Measurements from ENCODE around the gene SEC14L1. TPM values are rescaled to one million over a fixed set of nuclear protein-coding genes. Genes with fewer than 3 reads are reported as not detected.

SEC14L1 gene
- total RNA-seq (35.3 and 52.9 TPM in 2 replicates), polyA plus RNA-seq (70.8 and 71.4 TPM in 2 replicates)

- DNase-seq (ENCODE audit: low spot score): peak; percentile 66
- Histone ChIP-seq H2AFZ (peak within 1 kb of the TSS; percentile 63), H3K9me3 (ENCODE audit: low read depth) (no peaks in the 10 kb centered on the region), H3K9me2 (replicated peaks; ENCODE audit: insufficient read depth) (no peaks in the 10 kb centered on the region), H3K4me1 (ENCODE audit: insufficient read depth) (peaks cover 27% of the 10 kb centered on the region), H3K4me3 (peak within 1 kb of the TSS; percentile 83), H3K27me3 (no peaks in the 10 kb centered on the region), H3K36me3 (replicated peaks; ENCODE audit: insufficient read depth, low read depth) (no peaks in the 10 kb centered on the region), H3K27ac (peak within 1 kb of the TSS; percentile 94), H3K4me2 (peak within 1 kb of the TSS; percentile 83), H4K20me1 (ENCODE audit: insufficient read depth, poor library complexity, severe bottlenecking) (no peaks in the 10 kb centered on the region), H3K79me2 (peaks cover 43% of the 10 kb centered on the region)
- TF ChIP-seq EZH2 (IDR thresholded peaks at IDR 0.05; ENCODE audit: borderline replicate concordance) (no peak), EZH2phosphoT487 (IDR thresholded peaks at IDR 0.05; ENCODE audit: low read depth, severe bottlenecking, unreplicated experiment) (no peak), CTCF (IDR thresholded peaks at IDR 0.05; ENCODE audit: poor library complexity) (no peak)
- WGBS (ENCODE audit: low lambda C conversion rate, missing lambda C conversion rate): 1% methylated on average over 26 of the region's 99 CpGs
Measured at GRCh38 chr17:77140878-77141767, at the start of gene SEC14L1. SEC14L1 (plus strand) TSS chr17:77140969; CDS start chr17:77143597, 2,628 bp downstream.

- H3K4me3 ChIP-seq: no peak overlapping the region
- H2AFZ ChIP-seq: no peak overlapping the region
- no peak overlapping the region for H3K4me2 ChIP-seq
- peaks cover 4% of the 10 kb centered on the region for H3K4me1 ChIP-seq (ENCODE audit: insufficient read depth)
- no peak for TF ChIP-seq EZH2 (IDR thresholded peaks at IDR 0.05; ENCODE audit: borderline replicate concordance)
- no peak for TF ChIP-seq EZH2phosphoT487 (IDR thresholded peaks at IDR 0.05; ENCODE audit: low read depth, severe bottlenecking, unreplicated experiment)
- TF ChIP-seq CTCF (IDR thresholded peaks at IDR 0.05; ENCODE audit: poor library complexity): no peak
- DNase-seq (ENCODE audit: low spot score): no peak
- H4K20me1 ChIP-seq (ENCODE audit: insufficient read depth, poor library complexity, severe bottlenecking): no peaks in the 10 kb centered on the region
- no peaks in the 10 kb centered on the region for H3K9me3 ChIP-seq (ENCODE audit: low read depth)
- no peaks in the 10 kb centered on the region for H3K27me3 ChIP-seq
- no peak overlapping the region for H3K27ac ChIP-seq
- H3K79me2 ChIP-seq: peaks cover 20% of the 10 kb centered on the region
- H3K36me3 ChIP-seq (replicated peaks; ENCODE audit: insufficient read depth, low read depth): no peaks in the 10 kb centered on the region
- WGBS (ENCODE audit: low lambda C conversion rate, missing lambda C conversion rate): 85% methylated on average over 7 of the region's 7 CpGs
- no peaks in the 10 kb centered on the region for H3K9me2 ChIP-seq (replicated peaks; ENCODE audit: insufficient read depth)
Measured at GRCh38 chr17:77092025-77092424, 48.7 kb upstream of the SEC14L1 start.

- Histone ChIP-seq H4K20me1 (ENCODE audit: insufficient read depth, poor library complexity, severe bottlenecking) (no peaks in the 10 kb centered on the region), H2AFZ (no peak overlapping the region), H3K79me2 (peaks cover 6% of the 10 kb centered on the region), H3K9me3 (ENCODE audit: low read depth) (no peaks in the 10 kb centered on the region), H3K9me2 (replicated peaks; ENCODE audit: insufficient read depth) (no peaks in the 10 kb centered on the region), H3K4me2 (no peak overlapping the region), H3K27me3 (no peaks in the 10 kb centered on the region), H3K4me1 (ENCODE audit: insufficient read depth) (peaks cover 16% of the 10 kb centered on the region), H3K36me3 (replicated peaks; ENCODE audit: insufficient read depth, low read depth) (no peaks in the 10 kb centered on the region), H3K4me3 (no peak overlapping the region), H3K27ac (no peak overlapping the region)
- TF ChIP-seq EZH2 (IDR thresholded peaks at IDR 0.05; ENCODE audit: borderline replicate concordance): no peak
- TF ChIP-seq CTCF (IDR thresholded peaks at IDR 0.05; ENCODE audit: poor library complexity): no peak
- TF ChIP-seq EZH2phosphoT487 (IDR thresholded peaks at IDR 0.05; ENCODE audit: low read depth, severe bottlenecking, unreplicated experiment): no peak
- 86% methylated on average over 7 of the region's 7 CpGs for WGBS (ENCODE audit: low lambda C conversion rate, missing lambda C conversion rate)
- no peak for DNase-seq (ENCODE audit: low spot score)
Measured at GRCh38 chr17:77095461-77095860, 45.3 kb upstream of the SEC14L1 start.

Measured in hepatocyte (in vitro differentiated cells).